Trophoblast cell (in vitro differentiated cells and primary cell): ENCODE results near the gene RAG2.

ENCODE experiments used
- DNase-seq, 2 donors: peaks; one replicate each; pipeline ENCODE4 v3.0.0-alpha.2; 2016
- H2AFZ ChIP-seq: 2 replicates; pipeline ENCODE4 v1.6.1; 2013; ENCODE audit warnings: low read length, moderate library complexity, mild to moderate bottlenecking; ENCODE audit not compliant: insufficient read depth, poor library complexity
- H2AK5ac ChIP-seq: 2 replicates; pipeline ENCODE4 v1.6.1; 2013; ENCODE audit warnings: mild to moderate bottlenecking, low read length
- H2BK120ac ChIP-seq: 2 replicates; pipeline ENCODE4 v1.6.1; 2013; ENCODE audit warnings: low read length, mild to moderate bottlenecking, moderate library complexity; ENCODE audit not compliant: insufficient read depth, poor library complexity
- H2BK12ac ChIP-seq: 2 replicates; pipeline ENCODE4 v1.6.1; 2013; ENCODE audit warnings: mild to moderate bottlenecking, low read length, moderate library complexity
- H2BK5ac ChIP-seq: 2 replicates; pipeline ENCODE4 v1.6.1; 2013; ENCODE audit warnings: low read length, low read depth, moderate library complexity, mild to moderate bottlenecking; ENCODE audit not compliant: poor library complexity
- H3K14ac ChIP-seq: 2 replicates; pipeline ENCODE4 v1.6.1; 2013; ENCODE audit warnings: mild to moderate bottlenecking, low read length
- H3K18ac ChIP-seq: 2 replicates; pipeline ENCODE4 v1.6.1; 2013; ENCODE audit warnings: mild to moderate bottlenecking, low read length
- H3K23ac ChIP-seq: 2 replicates; pipeline ENCODE4 v1.6.1; 2013; ENCODE audit warnings: low read length
- H3K27ac ChIP-seq: 2 replicates; pipeline ENCODE4 v1.5.1; 2013; ENCODE audit warnings: low read depth, mild to moderate bottlenecking, inconsistent platforms, low read length, moderate library complexity
- H3K27me3 ChIP-seq: 2 replicates; pipeline ENCODE4 v1.6.1; 2013; ENCODE audit warnings: inconsistent platforms, mild to moderate bottlenecking, low read length, moderate library complexity; ENCODE audit not compliant: insufficient read depth
- H3K36me3 ChIP-seq, 2 experiments: 1 replicate in 1 of 2; 2 replicates in 1 of 2; pipeline ENCODE4 v1.6.1; 2013; ENCODE audit warnings: low read length in 2 of 2, mild to moderate bottlenecking in 2 of 2, moderate library complexity in 1 of 2; ENCODE audit not compliant: insufficient read depth in 2 of 2, control insufficient read depth in 1 of 2
- H3K4ac ChIP-seq: 2 replicates; pipeline ENCODE4 v1.6.1; 2013; ENCODE audit warnings: low read depth, mild to moderate bottlenecking, low read length, moderate library complexity
- H3K4me1 ChIP-seq, 2 experiments: 1 replicate in 1 of 2; 2 replicates in 1 of 2; pipeline ENCODE4 v1.6.1; 2013; ENCODE audit warnings: low read length in 2 of 2, mild to moderate bottlenecking in 2 of 2, moderate library complexity in 1 of 2; ENCODE audit not compliant: insufficient read depth in 2 of 2, control insufficient read depth in 1 of 2
- H3K4me2 ChIP-seq: 2 replicates; pipeline ENCODE4 v1.6.1; 2013; ENCODE audit warnings: inconsistent platforms, mild to moderate bottlenecking, low read length, moderate library complexity
- H3K4me3 ChIP-seq: 2 replicates; pipeline ENCODE4 v1.5.1; 2013; ENCODE audit warnings: mild to moderate bottlenecking, low read depth, low read length, inconsistent platforms
- H3K79me1 ChIP-seq: one replicate; pipeline ENCODE4 v1.6.1; 2013; ENCODE audit warnings: low read length
- H3K79me2 ChIP-seq: 2 replicates; pipeline ENCODE4 v1.6.1; 2013; ENCODE audit warnings: low read length, mild to moderate bottlenecking; ENCODE audit not compliant: control insufficient read depth, insufficient read depth, poor library complexity
- H3K9ac ChIP-seq: 2 replicates; pipeline ENCODE4 v1.6.1; 2013; ENCODE audit warnings: mild to moderate bottlenecking, low read length
- H3K9me3 ChIP-seq: 2 replicates; pipeline ENCODE4 v1.6.1; 2013; ENCODE audit warnings: low read depth, mild to moderate bottlenecking, control low read depth, inconsistent platforms, low read length; ENCODE audit not compliant: insufficient read depth
- H4K12ac ChIP-seq: 2 replicates; pipeline ENCODE4 v1.6.1; 2013; ENCODE audit warnings: low read depth, mild to moderate bottlenecking, low read length, moderate library complexity
- H4K8ac ChIP-seq: 2 replicates; pipeline ENCODE4 v1.6.1; 2013; ENCODE audit warnings: low read depth, mild to moderate bottlenecking, low read length, moderate library complexity
- H4K91ac ChIP-seq: one replicate; pipeline ENCODE4 v1.6.1; 2013; ENCODE audit warnings: low read depth, mild to moderate bottlenecking, low read length, moderate library complexity
- WGBS: extraction: QIAGEN DNeasy Blood & Tissue Kit; methylation state at CpG from one replicate; pipeline ENCODE4 v1.1.7; 2013; ENCODE audit warnings: missing lambda C conversion rate; ENCODE audit not compliant: insufficient read length, insufficient coverage; ENCODE audit errors: extremely low coverage; 5-methylcytosine and 5-hydroxymethylcytosine counted together

The RAG2 gene

GRCh38 chr11:36623494-36623893 lies 25.5 kb upstream of the RAG2 start:
- H3K27ac ChIP-seq, result peak overlapping the region; percentile 19
- H3K36me3 ChIP-seq, result no peaks in the 10 kb centered on the region
- H3K14ac ChIP-seq, result peak overlapping the region; percentile 44
- H3K23ac ChIP-seq, result no peak overlapping the region
- H2AK5ac ChIP-seq, result no peak overlapping the region
- H3K27me3 ChIP-seq, result no peaks in the 10 kb centered on the region
- no peak for DNase-seq
- H3K79me2 ChIP-seq, result no peaks in the 10 kb centered on the region
- H2BK12ac ChIP-seq, result peak overlapping the region; percentile 30
- H3K9ac ChIP-seq, result no peak overlapping the region
- peak overlapping the region; percentile 18 for H4K91ac ChIP-seq
- no peak overlapping the region for H3K4me2 ChIP-seq
- H3K79me1 ChIP-seq, result peaks cover 18% of the 10 kb centered on the region
- peak overlapping the region; percentile 65 for H3K18ac ChIP-seq
- no peak overlapping the region for H3K4ac ChIP-seq
- H3K9me3 ChIP-seq, result no peaks in the 10 kb centered on the region
- H2AFZ ChIP-seq, result no peak overlapping the region
- no CpG with 5 or more reads among the region's 5 CpGs for WGBS
- no peak overlapping the region for H4K12ac ChIP-seq
- peak overlapping the region; percentile 5 for H2BK5ac ChIP-seq
- H4K8ac ChIP-seq, result peak overlapping the region; percentile 65
- no peak overlapping the region for H3K4me3 ChIP-seq
- H3K4me1 ChIP-seq, result peaks cover 0 to 6% of the 10 kb centered on the region in 2 experiments
- no peak overlapping the region for H2BK120ac ChIP-seq

DNA sequence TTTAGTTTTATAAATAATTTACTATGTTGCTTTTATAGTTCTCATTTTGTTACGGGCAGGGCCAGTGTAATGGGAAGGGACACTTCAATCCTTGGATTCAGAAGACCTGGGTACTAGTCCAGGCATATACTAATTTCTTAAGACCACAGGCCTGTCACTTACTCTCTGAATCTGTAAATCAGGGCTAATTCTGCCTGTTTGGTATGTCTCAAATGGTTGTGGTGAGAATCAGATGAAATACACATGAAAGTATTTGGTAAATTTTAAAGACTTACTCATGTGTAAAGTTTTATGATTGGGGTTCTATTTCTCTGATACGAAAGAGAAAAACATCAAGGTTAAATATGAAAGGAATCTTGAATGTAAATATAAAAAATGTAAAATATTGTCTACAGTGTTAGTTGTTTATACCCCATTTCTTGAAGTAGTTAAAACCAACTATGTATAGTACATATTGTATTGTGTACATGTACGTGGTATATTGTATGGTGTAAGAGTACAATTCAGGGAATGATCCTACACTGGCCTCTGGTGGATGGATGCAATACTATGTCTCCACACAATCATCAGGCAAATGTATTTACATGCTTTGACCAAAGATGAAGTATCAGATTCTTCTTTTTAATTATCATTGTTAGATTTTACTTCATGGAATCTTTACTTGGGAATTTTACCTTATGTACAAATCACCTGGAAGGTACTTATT lies 24.5 kb upstream of the RAG2 start:
- Histone ChIP-seq H3K9me3 (no peaks in the 10 kb centered on the region), H3K27me3 (no peaks in the 10 kb centered on the region), H3K18ac (no peak overlapping the region), H3K27ac (no peak overlapping the region), H4K91ac (no peak overlapping the region), H2AK5ac (no peak overlapping the region), H3K9ac (no peak overlapping the region), H2AFZ (no peak overlapping the region), H3K4me1 (peaks cover 0 to 2% of the 10 kb centered on the region in 2 experiments), H2BK12ac (no peak overlapping the region), H3K23ac (no peak overlapping the region), H3K14ac (no peak overlapping the region), H4K8ac (no peak overlapping the region), H2BK120ac (no peak overlapping the region), H3K4ac (no peak overlapping the region), H3K4me3 (no peak overlapping the region), H3K79me1 (peaks cover 12% of the 10 kb centered on the region), H3K36me3 (no peaks in the 10 kb centered on the region), H4K12ac (no peak overlapping the region), H2BK5ac (no peak overlapping the region), H3K79me2 (no peaks in the 10 kb centered on the region), H3K4me2 (no peak overlapping the region)
- DNase-seq, result peak in 1 of 2 donors; percentile 48
- no CpG with 5 or more reads among the region's 3 CpGs for WGBS

GRCh38 chr11:36620246-36620645 lies 22.2 kb upstream of the RAG2 start:
- Histone ChIP-seq H3K9ac (no peak overlapping the region), H3K79me2 (no peaks in the 10 kb centered on the region), H2BK5ac (no peak overlapping the region), H3K27ac (no peak overlapping the region), H3K4me2 (no peak overlapping the region), H4K8ac (no peak overlapping the region), H3K4ac (no peak overlapping the region), H4K91ac (no peak overlapping the region), H4K12ac (no peak overlapping the region), H2BK120ac (no peak overlapping the region), H2BK12ac (no peak overlapping the region), H3K36me3 (no peaks in the 10 kb centered on the region), H3K9me3 (no peaks in the 10 kb centered on the region), H3K4me1 (no peaks in the 10 kb centered on the region), H3K18ac (no peak overlapping the region), H3K79me1 (peaks cover 5% of the 10 kb centered on the region), H3K23ac (no peak overlapping the region), H3K14ac (no peak overlapping the region), H2AK5ac (no peak overlapping the region), H3K27me3 (no peaks in the 10 kb centered on the region), H2AFZ (no peak overlapping the region), H3K4me3 (no peak overlapping the region)
- no peak for DNase-seq

DNA sequence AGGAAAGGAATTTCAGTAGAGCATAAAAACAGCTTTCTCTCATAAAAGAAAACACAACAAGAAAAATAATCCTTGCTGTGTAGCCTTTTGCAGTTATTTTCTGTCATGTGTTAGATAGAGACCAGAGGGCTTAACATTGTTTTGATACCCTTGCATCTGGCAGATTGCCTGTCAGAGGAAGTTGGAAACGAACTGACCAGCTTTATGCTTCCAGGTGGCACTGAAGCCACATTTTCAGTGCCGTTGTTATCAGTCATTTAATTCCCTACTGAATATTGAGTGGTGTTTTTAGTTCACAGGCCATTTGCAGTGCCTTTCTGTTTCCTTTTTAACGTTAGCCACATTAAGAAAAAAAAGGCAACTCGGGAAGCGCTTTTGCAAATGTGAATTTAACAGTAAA lies 21.5 kb upstream of the RAG2 start:
- Histone ChIP-seq H3K4ac (no peak overlapping the region), H2BK120ac (no peak overlapping the region), H3K18ac (no peak overlapping the region), H2AFZ (no peak overlapping the region), H3K23ac (no peak overlapping the region), H3K79me2 (no peaks in the 10 kb centered on the region), H3K4me1 (no peaks in the 10 kb centered on the region), H3K27me3 (no peaks in the 10 kb centered on the region), H3K14ac (no peak overlapping the region), H3K9me3 (no peaks in the 10 kb centered on the region), H3K36me3 (no peaks in the 10 kb centered on the region), H3K79me1 (peaks cover 4% of the 10 kb centered on the region), H3K27ac (no peak overlapping the region), H4K8ac (no peak overlapping the region), H4K91ac (no peak overlapping the region), H2AK5ac (no peak overlapping the region), H2BK12ac (peak overlapping the region; percentile 17), H4K12ac (no peak overlapping the region), H3K9ac (no peak overlapping the region), H3K4me2 (no peak overlapping the region), H2BK5ac (no peak overlapping the region), H3K4me3 (no peak overlapping the region)
- no peak for DNase-seq
- WGBS, result no CpG with 5 or more reads among the region's 5 CpGs
